Omental fat pad (tissue), 4 donors: ENCODE results near the gene CNST. TPM values are rescaled to one million over a fixed set of nuclear protein-coding genes. Genes with fewer than 3 reads are reported as not detected.

ENCODE experiments used
- ATAC-seq: fragments of 150-250 bp; one replicate; pipeline ENCODE4 v1.9.1; 2016; ENCODE audit warnings: mild to moderate bottlenecking, moderate library complexity; ENCODE audit not compliant: low FRiP score
- DNase-seq: peaks from one replicate; pipeline ENCODE4 v3.0.0-alpha.2; 2019; ENCODE audit warnings: low spot score
- total RNA-seq, 4 donors: library from RNA; depleted of rRNA; stranded (reverse); fragments of >200 nt; gene quantifications; one replicate each; pipeline ENCODE4 v1.1.0, GENCODE V29; 2016
- TF ChIP-seq, protein P1 (sequence below), 3 donors: fragments of 450-650 bp; IDR thresholded peaks; one replicate each; pipeline ENCODE4 v1.5.1; 2016 to 2017; ENCODE audit warnings: antibody characterized with exemption in 3 of 3, mild to moderate bottlenecking in 3 of 3, moderate library complexity in 2 of 3

CNST gene
- total RNA-seq, 4 donors from 2014 or later: 23.0 to 35.3 (median 33.4) TPM

DNA sequence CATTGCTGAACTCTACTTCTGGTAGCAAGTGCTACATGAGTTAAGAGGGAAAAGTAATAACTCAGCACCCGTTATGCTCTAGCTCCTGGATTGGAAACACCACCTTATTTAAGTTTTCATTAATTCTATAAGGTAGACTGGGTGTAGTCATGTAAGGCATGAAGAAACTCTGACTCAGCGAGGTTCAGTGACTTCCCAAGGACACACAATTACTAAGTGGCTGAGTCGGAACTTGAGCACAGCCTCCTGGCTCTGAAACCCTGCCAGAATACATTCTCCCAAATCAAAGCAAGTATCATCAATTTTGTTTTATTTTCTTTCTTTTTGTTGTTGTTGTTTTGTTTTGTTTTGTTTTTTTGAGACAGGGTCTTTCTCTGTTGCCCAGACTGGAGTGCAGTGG is 128.9 kb downstream of the CNST start:
- TF ChIP-seq, protein P1, sequence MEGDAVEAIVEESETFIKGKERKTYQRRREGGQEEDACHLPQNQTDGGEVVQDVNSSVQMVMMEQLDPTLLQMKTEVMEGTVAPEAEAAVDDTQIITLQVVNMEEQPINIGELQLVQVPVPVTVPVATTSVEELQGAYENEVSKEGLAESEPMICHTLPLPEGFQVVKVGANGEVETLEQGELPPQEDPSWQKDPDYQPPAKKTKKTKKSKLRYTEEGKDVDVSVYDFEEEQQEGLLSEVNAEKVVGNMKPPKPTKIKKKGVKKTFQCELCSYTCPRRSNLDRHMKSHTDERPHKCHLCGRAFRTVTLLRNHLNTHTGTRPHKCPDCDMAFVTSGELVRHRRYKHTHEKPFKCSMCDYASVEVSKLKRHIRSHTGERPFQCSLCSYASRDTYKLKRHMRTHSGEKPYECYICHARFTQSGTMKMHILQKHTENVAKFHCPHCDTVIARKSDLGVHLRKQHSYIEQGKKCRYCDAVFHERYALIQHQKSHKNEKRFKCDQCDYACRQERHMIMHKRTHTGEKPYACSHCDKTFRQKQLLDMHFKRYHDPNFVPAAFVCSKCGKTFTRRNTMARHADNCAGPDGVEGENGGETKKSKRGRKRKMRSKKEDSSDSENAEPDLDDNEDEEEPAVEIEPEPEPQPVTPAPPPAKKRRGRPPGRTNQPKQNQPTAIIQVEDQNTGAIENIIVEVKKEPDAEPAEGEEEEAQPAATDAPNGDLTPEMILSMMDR (IDR thresholded peaks at IDR 0.05): no peak
- no peak for DNase-seq
- no peak for ATAC-seq

GRCh38 chr1:246695666-246696065 is 129.4 kb downstream of the CNST start:
- TF ChIP-seq, protein P1 (IDR thresholded peaks at IDR 0.05): no peak
- DNase-seq (no peak), ATAC-seq (no peak)

DNA sequence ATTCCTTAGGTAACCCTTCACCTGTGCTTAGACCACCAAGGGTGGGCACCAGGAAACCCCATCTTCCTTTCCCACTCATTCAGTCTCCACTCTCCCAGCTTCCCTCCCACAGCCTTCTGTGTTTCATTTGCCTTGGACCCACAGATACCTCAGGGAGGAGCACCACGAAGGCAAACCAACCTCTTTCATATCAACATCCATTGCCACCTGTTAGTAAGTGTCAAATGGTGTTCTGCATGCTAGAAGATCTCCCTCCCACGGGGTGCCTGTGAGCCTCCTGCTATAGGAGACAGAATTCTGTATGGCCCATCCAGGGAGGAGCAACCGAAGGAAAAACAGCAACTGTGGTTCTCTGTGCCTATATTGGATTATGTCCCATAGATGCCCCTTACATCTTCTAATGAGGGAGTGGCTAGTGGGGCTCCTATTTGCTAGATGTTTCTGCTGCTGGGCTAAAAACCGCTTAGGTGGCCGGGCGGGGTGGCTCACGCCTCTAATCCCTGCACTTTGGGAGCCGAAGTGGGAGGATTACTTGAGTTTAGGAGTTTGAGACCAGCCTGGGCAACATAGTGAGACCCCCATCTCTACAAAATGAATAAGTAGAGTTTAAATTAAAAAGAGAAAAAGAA is 132.3 kb downstream of the CNST start:
- no peak for DNase-seq
- TF ChIP-seq, protein P1 (IDR thresholded peaks at IDR 0.05): no peak
- no peak for ATAC-seq

- ATAC-seq: peak; percentile 97
- peak; percentile 77 for DNase-seq
- TF ChIP-seq, protein P1 (IDR thresholded peaks at IDR 0.05): peak in 1 of 3 donors; percentile 50
These were observed 133.0 kb downstream of the CNST start for GRCh38 chr1:246699095-246699735.

DNA sequence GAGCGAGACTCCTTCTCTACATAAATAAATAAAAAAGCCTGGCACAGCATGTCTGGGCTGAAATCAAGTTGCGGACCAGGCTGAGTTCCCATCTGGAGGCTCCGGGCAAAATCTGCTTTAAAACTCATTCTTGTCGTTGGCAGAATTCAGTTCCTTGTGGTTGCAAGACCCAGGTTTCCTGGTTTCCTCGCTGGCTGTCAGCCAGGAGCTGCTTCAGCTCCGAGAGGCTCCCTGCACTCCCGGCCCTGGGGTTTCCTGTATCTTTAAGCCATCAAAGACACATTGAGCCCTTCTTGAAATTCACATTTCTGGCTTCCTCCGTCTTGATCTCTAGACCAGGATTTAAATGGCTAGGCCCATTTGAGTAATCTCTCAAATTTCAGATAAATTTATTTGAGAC is 137.3 kb downstream of the CNST start:
- ATAC-seq: no peak
- no peak for DNase-seq
- TF ChIP-seq, protein P1 (IDR thresholded peaks at IDR 0.05): no peak

DNA sequence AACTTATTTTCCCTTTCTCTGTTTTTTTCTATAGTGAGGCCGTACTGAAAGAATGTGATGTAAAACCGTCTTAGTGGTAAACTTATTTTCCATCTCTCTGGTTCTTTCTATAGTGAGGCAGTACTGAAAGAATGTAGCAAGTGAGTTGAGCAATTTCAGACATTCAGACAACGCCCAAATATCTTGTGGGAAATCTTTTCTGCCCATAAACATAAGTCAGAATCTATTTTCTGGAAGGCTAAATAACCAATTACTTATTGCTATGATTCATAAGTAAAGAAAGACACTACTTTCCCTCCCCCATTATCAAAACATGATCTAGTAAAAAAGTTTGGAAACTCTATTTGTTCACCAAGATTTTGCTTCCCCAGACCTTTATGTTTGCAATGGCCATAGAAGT is 139.1 kb downstream of the CNST start:
- TF ChIP-seq, protein P1 (IDR thresholded peaks at IDR 0.05): no peak
- ATAC-seq (peak; percentile 81), DNase-seq (no peak)

DNA sequence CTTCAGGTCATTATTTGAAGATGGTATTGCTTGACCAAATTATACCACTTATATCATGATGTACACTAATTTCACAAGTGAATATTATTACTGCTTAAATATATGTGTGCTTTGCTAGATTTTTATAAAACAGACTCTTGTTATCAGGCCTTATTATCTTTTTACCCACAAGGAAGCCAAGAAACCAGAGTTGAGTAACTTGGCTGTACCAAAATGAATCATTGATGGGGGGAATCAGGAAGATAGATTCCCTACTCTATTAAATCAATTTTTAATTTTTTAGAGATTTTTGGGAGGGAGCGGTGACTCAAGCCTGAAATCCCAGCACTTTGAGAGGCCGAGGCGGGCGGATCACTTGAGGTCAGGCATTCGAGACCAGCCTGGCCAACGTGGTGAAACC is 141.9 kb downstream of the CNST start:
- no peak for ATAC-seq
- TF ChIP-seq, protein P1 (IDR thresholded peaks at IDR 0.05): no peak

More for the DNA sequence above, 141.9 kb downstream of the CNST start:
- no peak for DNase-seq
